ENCODE measurements around the gene PRM1. TPM values are rescaled to one million over a fixed set of nuclear protein-coding genes. Genes with fewer than 3 reads are reported as not detected.

Gene PRM1
- total and polyA plus RNA-seq, 11 donors = not detected

GRCh38 chr16:11289202-11289601 is 8.1 kb upstream of the PRM1 start:
- no peak for ATAC-seq
- Histone ChIP-seq H3K36me3 (no peaks in the 10 kb centered on the region), H3K27ac (no peak overlapping the region), H3K27me3 (no peaks in the 10 kb centered on the region), H3K9me3 (no peaks in the 10 kb centered on the region), H3K4me1 (no peaks in the 10 kb centered on the region), H3K4me3 (no peak overlapping the region)
- intact Hi-C loops (cut with DNase I) = no loop called here
- no peak for DNase-seq
- 94 to 97% (median 97%) methylated on average over 2 of the region's 2 CpGs for WGBS, 4 donors
- TF ChIP-seq CTCF (IDR thresholded peaks at IDR 0.05) = no peak

DNA sequence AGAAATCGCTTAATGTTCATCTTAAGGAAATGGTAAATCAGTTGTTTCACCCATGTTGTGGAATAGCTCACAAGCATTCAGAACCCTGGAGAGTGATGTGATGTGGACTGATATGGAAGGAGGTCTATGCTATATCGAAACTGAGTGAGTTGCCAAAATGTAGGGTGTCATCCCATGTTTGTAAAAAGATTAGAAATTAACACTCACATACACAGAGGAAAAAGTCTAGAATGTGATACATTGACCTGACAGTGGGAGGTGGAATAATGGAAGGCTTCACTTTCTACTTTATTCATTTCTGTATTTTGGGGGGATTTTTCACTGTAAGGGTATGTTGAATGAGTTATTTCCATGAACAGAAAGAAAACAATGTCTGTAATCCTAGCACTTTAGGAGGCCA is 4.7 kb upstream of the PRM1 start:
- DNase-seq (no peak), ATAC-seq (no peak)
- Histone ChIP-seq H3K9me3 (no peaks in the 10 kb centered on the region), H3K36me3 (no peaks in the 10 kb centered on the region), H3K27ac (no peak overlapping the region), H3K4me3 (no peak overlapping the region), H3K4me1 (no peaks in the 10 kb centered on the region), H3K27me3 (no peaks in the 10 kb centered on the region)
- 82 to 86% (median 84%) methylated on average over 2 of the region's 2 CpGs for whole genome bisulfite sequencing, 4 donors
- TF ChIP-seq CTCF (IDR thresholded peaks at IDR 0.05) = no peak
- TF ChIP-seq POLR2A (IDR thresholded peaks at IDR 0.05) = no peak
- intact Hi-C loops (cut with DNase I) = no loop called here

- 57 to 68% (median 65%) methylated on average over 4 of the region's 4 CpGs for WGBS, 4 donors
Measured at GRCh38 chr16:11283820-11284248, 2.7 kb upstream of the PRM1 start.

More at GRCh38 chr16:11283820-11284248, 2.7 kb upstream of the PRM1 start:
- ATAC-seq (no peak), DNase-seq (no peak)
- H3K4me3 ChIP-seq = no peak overlapping the region
- H3K36me3 ChIP-seq = no peaks in the 10 kb centered on the region
- no peaks in the 10 kb centered on the region for H3K27me3 ChIP-seq
- intact Hi-C loops (cut with DNase I) = no loop called here
- no peak overlapping the region for H3K27ac ChIP-seq
- no peaks in the 10 kb centered on the region for H3K4me1 ChIP-seq
- TF ChIP-seq CTCF (IDR thresholded peaks at IDR 0.05) (no peak), POLR2A (IDR thresholded peaks at IDR 0.05) (no peak)
- no peaks in the 10 kb centered on the region for H3K9me3 ChIP-seq
